Activated B cell treated with CpG ODN at 0.5 μM for 24 hours (primary cell): Measurements from ENCODE around the gene CAMK2D. TPM values are rescaled to one million over a fixed set of nuclear protein-coding genes. Genes with fewer than 3 reads are reported as not detected.

Experiments used
- ATAC-seq: fragments of 200-7000 bp; cut with Tn5 transposase; one replicate; pipeline ENCODE4 v1.10.0; 2021; ENCODE audit warnings: low read depth, mild to moderate bottlenecking, moderate library complexity
- CTCF ChIA-PET: fragments of 350-600 bp; sonication (Branson Sonifier 250); formaldehyde crosslinking; loops from one replicate; lab custom pipeline; 2021; ENCODE audit warnings: antibody characterized with exemption; lab: Charles Lee
- POLR2A ChIA-PET: fragments of 350-600 bp; sonication (Branson Sonifier 250); formaldehyde crosslinking; loops from one replicate; lab custom pipeline; 2021; ENCODE audit warnings: antibody characterized with exemption; lab: Charles Lee
- DNase-seq: peaks from one replicate; pipeline ENCODE4 v3.0.0; 2022
- H3K27ac Mint-ChIP-seq: one replicate; pipeline ENCODE4 v1.8.0; 2020; ENCODE audit warnings: mixed read lengths
- H3K27me3 Mint-ChIP-seq: one replicate; pipeline ENCODE4 v1.8.0; 2021; ENCODE audit warnings: mixed read lengths
- H3K36me3 Mint-ChIP-seq: one replicate; pipeline ENCODE4 v1.8.0; 2021; ENCODE audit warnings: low read depth, mixed read lengths
- H3K4me1 Mint-ChIP-seq: one replicate; pipeline ENCODE4 v1.8.0; 2021; ENCODE audit warnings: mixed read lengths
- H3K4me3 Mint-ChIP-seq: one replicate; pipeline ENCODE4 v1.8.0; 2020; ENCODE audit warnings: mild to moderate bottlenecking, mixed read lengths
- H3K9me3 Mint-ChIP-seq: one replicate; pipeline ENCODE4 v1.8.0; 2020; ENCODE audit warnings: mixed read lengths
- intact Hi-C: fragments of 100-400 bp; cut with micrococcal nuclease; formaldehyde crosslinking; loops from one replicate; pipeline ENCODE4 v1.15.1; 2024
- total RNA-seq: library from RNA; stranded (reverse); gene quantifications from 2 replicates; pipeline ENCODE4 v1.2.3, GENCODE V29; 2022
- TF ChIP-seq, protein P1 (sequence below): fragments of 200-600 bp; IDR thresholded peaks from one replicate; pipeline ENCODE4 v1.8.0; 2022; ENCODE audit warnings: antibody characterized with exemption, mild to moderate bottlenecking

Gene CAMK2D
- total RNA-seq, 1 donor from 2014 or later = 72.9 TPM

- Mint-ChIP-seq H3K27me3 (no peaks in the 10 kb centered on the region), H3K27ac (no peak overlapping the region), H3K9me3 (peaks cover 23% of the 10 kb centered on the region), H3K36me3 (peaks cover 6% of the 10 kb centered on the region), H3K4me3 (no peak overlapping the region), H3K4me1 (no peaks in the 10 kb centered on the region)
- POLR2A ChIA-PET = no interaction called here
- TF ChIP-seq, protein P1, sequence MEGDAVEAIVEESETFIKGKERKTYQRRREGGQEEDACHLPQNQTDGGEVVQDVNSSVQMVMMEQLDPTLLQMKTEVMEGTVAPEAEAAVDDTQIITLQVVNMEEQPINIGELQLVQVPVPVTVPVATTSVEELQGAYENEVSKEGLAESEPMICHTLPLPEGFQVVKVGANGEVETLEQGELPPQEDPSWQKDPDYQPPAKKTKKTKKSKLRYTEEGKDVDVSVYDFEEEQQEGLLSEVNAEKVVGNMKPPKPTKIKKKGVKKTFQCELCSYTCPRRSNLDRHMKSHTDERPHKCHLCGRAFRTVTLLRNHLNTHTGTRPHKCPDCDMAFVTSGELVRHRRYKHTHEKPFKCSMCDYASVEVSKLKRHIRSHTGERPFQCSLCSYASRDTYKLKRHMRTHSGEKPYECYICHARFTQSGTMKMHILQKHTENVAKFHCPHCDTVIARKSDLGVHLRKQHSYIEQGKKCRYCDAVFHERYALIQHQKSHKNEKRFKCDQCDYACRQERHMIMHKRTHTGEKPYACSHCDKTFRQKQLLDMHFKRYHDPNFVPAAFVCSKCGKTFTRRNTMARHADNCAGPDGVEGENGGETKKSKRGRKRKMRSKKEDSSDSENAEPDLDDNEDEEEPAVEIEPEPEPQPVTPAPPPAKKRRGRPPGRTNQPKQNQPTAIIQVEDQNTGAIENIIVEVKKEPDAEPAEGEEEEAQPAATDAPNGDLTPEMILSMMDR = no peak
- CTCF ChIA-PET = interaction anchor here (0.5 kb wide), 1 partner anchor 103 kb away, joined by 3 read pairs; no protein-coding TSS in a partner anchor
- intact Hi-C loops = no loop called here
- DNase-seq (no peak), ATAC-seq (no peak)
Observed at GRCh38 chr4:113790478-113790877, 28.9 kb upstream of the CAMK2D start.

DNA sequence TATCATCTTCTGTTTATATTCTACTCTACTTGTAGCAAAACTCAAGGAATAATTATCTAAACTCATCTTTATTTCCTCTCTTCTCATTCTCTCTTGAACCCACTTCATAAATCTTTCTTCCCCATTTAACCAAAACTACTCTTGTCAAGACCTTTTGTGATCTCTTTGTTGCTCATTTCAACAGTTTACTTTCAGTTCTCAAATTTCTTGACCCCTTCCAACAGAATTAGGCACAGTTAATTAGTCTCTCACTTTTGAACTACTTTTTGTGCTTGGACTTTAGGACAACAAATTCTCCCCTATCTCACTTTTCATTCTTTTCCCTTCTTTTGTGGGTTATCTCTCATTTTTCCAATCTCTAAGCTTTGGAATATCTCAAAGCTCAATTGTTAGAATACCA, 27.4 kb upstream of the CAMK2D start:
- ChIA-PET CTCF (no interaction called here), POLR2A (no interaction called here)
- no peaks in the 10 kb centered on the region for H3K27me3 Mint-ChIP-seq
- H3K9me3 Mint-ChIP-seq = peaks cover 19% of the 10 kb centered on the region
- intact Hi-C loops = loop anchor here (10.0 kb wide), 1 partner anchor 396 kb away; no protein-coding TSS in a partner anchor
- TF ChIP-seq, protein P1 = no peak
- no peak overlapping the region for H3K4me3 Mint-ChIP-seq
- H3K36me3 Mint-ChIP-seq = peaks cover 3% of the 10 kb centered on the region
- DNase-seq (no peak), ATAC-seq (no peak)
- H3K4me1 Mint-ChIP-seq = no peaks in the 10 kb centered on the region
- no peak overlapping the region for H3K27ac Mint-ChIP-seq

DNA sequence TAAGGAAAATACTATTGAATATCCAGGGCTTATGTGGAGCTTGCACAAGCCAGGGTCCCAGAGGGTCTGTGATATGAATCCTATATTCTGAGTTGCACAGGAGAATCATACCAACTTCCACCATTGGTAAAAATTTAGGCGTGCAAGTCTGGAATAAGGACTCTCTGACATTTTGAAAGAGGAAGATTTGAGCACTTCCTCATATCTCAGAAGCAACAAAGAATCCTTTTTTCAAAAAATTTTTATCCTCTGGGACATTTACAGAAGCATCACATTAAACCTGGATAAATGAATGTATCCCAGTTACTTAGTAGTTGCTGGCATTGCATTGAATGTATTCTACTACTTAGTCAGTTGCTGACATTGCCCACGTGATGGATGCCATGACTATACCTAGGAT, 24.2 kb upstream of the CAMK2D start:
- H3K36me3 Mint-ChIP-seq = no peaks in the 10 kb centered on the region
- H3K9me3 Mint-ChIP-seq = no peaks in the 10 kb centered on the region

GRCh38 chr4:113784497-113785250, 23.1 kb upstream of the CAMK2D start:
- no peaks in the 10 kb centered on the region for H3K36me3 Mint-ChIP-seq
- ATAC-seq (no peak), DNase-seq (no peak)
- H3K27ac Mint-ChIP-seq = no peak overlapping the region
- no peaks in the 10 kb centered on the region for H3K4me1 Mint-ChIP-seq
- no peaks in the 10 kb centered on the region for H3K9me3 Mint-ChIP-seq
- no peaks in the 10 kb centered on the region for H3K27me3 Mint-ChIP-seq
- intact Hi-C loops = loop anchor here (1.0 to 10.0 kb wide), 3 partner anchors 109 to 400 kb away; no protein-coding TSS in a partner anchor
- ChIA-PET CTCF (no interaction called here), POLR2A (no interaction called here)
- H3K4me3 Mint-ChIP-seq = no peak overlapping the region
- TF ChIP-seq, protein P1 = no peak

More for the DNA sequence above, 24.2 kb upstream of the CAMK2D start:
- H3K27me3 Mint-ChIP-seq = no peaks in the 10 kb centered on the region
- ATAC-seq (no peak), DNase-seq (no peak)
- H3K27ac Mint-ChIP-seq = no peak overlapping the region
- H3K4me1 Mint-ChIP-seq = no peaks in the 10 kb centered on the region
- POLR2A ChIA-PET = no interaction called here
- CTCF ChIA-PET = no interaction called here
- intact Hi-C loops = loop anchor here (1.0 to 10.0 kb wide), 2 partner anchors 108 to 399 kb away; no protein-coding TSS in a partner anchor
- TF ChIP-seq, protein P1 = no peak
- H3K4me3 Mint-ChIP-seq = no peak overlapping the region

GRCh38 chr4:113783701-113784100, 22.2 kb upstream of the CAMK2D start:
- intact Hi-C loops = loop anchor here (5.0 to 10.0 kb wide), 2 partner anchors 289 to 401 kb away; no protein-coding TSS in a partner anchor
- H3K27ac Mint-ChIP-seq = no peak overlapping the region
- no peak overlapping the region for H3K4me3 Mint-ChIP-seq
- H3K4me1 Mint-ChIP-seq = no peaks in the 10 kb centered on the region
- DNase-seq (no peak), ATAC-seq (no peak)
- ChIA-PET POLR2A (no interaction called here), CTCF (no interaction called here)
- no peaks in the 10 kb centered on the region for H3K9me3 Mint-ChIP-seq
- TF ChIP-seq, protein P1 = no peak
- H3K27me3 Mint-ChIP-seq = no peaks in the 10 kb centered on the region
- no peaks in the 10 kb centered on the region for H3K36me3 Mint-ChIP-seq
